Measurements from ENCODE around the gene SLC16A8. TPM values are rescaled to one million over a fixed set of nuclear protein-coding genes. Genes with fewer than 3 reads are reported as not detected.

SLC16A8 gene
- total and polyA plus RNA-seq, 10 of the 15 experiments (the other 5 are each of a cell fraction or from before 2014, with no cell fraction given) = not detected

DNA sequence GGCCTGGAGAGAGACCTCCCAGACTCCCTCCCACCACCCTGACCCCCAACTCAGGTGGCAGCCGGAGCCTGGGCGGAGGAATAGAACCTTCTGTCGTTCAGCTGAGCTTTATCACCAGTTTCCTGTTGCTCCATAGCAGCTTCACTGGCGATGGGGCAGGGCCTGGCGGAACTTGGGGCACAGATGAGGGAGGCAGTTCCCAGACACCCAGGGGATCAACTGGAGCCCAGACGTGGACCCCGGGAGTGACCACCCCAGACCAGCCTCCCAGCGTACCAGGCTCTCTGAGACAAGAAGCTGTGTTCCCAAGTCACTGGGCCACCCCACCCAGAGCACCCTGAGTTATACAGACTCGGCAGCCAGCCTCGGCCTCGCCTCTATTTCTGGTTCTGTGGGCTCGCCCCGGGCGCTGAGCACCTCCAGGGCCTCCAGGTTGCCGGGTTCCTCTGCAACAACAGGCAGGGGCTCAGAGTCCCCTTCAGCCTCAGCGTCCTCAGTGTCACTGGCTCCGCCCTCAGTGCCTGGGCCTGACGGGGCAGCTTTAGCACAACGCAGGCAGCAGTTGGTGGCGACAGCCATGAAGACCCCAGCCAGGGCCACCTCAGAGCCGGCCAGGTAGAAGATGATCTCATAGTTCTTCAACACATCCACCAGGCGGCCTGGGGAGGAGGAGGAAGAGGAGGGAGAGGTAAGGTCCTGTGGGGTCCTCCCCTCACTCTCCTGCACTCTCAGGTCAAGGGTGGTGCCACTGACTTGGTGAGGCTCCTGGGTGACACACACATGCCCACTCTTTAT, 5.7 kb downstream of the SLC16A8 start:
- CTCF ChIA-PET = no interaction called here
- no peaks in the 10 kb centered on the region for H3K79me2 ChIP-seq (ENCODE audit: control insufficient read depth, insufficient read depth, low read length)
- no peaks in the 10 kb centered on the region for H3K9me3 ChIP-seq (replicated peaks; ENCODE audit: control insufficient read depth, insufficient read depth, low read length)
- RAD21 ChIA-PET (ENCODE audit: unreplicated experiment) = no interaction called here
- SMC1A ChIA-PET (ENCODE audit: uncharacterized antibody, unreplicated experiment) = no interaction called here
- TF ChIP-seq SRF (IDR thresholded peaks at IDR 0.05; ENCODE audit: low read depth in 2 of 2, low read length in 2 of 2) (no peak), SP1 (IDR thresholded peaks at IDR 0.05; ENCODE audit: low read depth, low read length) (no peak)
- TF ChIP-seq, protein P1, sequence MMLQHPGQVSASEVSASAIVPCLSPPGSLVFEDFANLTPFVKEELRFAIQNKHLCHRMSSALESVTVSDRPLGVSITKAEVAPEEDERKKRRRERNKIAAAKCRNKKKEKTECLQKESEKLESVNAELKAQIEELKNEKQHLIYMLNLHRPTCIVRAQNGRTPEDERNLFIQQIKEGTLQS (IDR thresholded peaks at IDR 0.05; ENCODE audit: borderline replicate concordance, extremely low read depth, low read depth, low read length) = no peak
- TF ChIP-seq, protein P2, sequence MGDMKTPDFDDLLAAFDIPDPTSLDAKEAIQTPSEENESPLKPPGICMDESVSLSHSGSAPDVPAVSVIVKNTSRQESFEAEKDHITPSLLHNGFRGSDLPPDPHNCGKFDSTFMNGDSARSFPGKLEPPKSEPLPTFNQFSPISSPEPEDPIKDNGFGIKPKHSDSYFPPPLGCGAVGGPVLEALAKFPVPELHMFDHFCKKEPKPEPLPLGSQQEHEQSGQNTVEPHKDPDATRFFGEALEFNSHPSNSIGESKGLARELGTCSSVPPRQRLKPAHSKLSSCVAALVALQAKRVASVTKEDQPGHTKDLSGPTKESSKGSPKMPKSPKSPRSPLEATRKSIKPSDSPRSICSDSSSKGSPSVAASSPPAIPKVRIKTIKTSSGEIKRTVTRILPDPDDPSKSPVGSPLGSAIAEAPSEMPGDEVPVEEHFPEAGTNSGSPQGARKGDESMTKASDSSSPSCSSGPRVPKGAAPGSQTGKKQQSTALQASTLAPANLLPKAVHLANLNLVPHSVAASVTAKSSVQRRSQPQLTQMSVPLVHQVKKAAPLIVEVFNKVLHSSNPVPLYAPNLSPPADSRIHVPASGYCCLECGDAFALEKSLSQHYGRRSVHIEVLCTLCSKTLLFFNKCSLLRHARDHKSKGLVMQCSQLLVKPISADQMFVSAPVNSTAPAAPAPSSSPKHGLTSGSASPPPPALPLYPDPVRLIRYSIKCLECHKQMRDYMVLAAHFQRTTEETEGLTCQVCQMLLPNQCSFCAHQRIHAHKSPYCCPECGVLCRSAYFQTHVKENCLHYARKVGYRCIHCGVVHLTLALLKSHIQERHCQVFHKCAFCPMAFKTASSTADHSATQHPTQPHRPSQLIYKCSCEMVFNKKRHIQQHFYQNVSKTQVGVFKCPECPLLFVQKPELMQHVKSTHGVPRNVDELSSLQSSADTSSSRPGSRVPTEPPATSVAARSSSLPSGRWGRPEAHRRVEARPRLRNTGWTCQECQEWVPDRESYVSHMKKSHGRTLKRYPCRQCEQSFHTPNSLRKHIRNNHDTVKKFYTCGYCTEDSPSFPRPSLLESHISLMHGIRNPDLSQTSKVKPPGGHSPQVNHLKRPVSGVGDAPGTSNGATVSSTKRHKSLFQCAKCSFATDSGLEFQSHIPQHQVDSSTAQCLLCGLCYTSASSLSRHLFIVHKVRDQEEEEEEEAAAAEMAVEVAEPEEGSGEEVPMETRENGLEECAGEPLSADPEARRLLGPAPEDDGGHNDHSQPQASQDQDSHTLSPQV (IDR thresholded peaks at IDR 0.05) = no peak
- intact Hi-C loops (cut with micrococcal nuclease; ENCODE audit: unreplicated experiment) (no loop called here), in situ Hi-C loops (cut with MboI) (no loop called here)
- ATAC-seq = no peak
- POLR2A ChIA-PET = no interaction called here
- no peak overlapping the region for H3K4me2 ChIP-seq (ENCODE audit: control insufficient read depth, insufficient read depth)
- DNase-seq (ENCODE audit: low read depth, low spot score) = no peak
- no peak overlapping the region for H2AFZ ChIP-seq (ENCODE audit: control insufficient read depth, low read depth, low read length)
- peaks cover 8 to 9% of the 10 kb centered on the region in 2 experiments; a peak in 3 of 4 replicates for H3K27me3 ChIP-seq (replicated peaks in 1 of 2; ENCODE audit: control insufficient read depth in 2 of 2, insufficient read depth in 2 of 2, low read length in 1 of 2)
- H4K20me1 ChIP-seq (ENCODE audit: control insufficient read depth, insufficient read depth) = no peaks in the 10 kb centered on the region
- 73% methylated on average over 19 of the region's 22 CpGs for WGBS (ENCODE audit: insufficient coverage, insufficient replicate concordance, low lambda C conversion rate, missing lambda C conversion rate)
- H3K36me3 ChIP-seq (ENCODE audit: control insufficient read depth in 2 of 2, insufficient read depth in 2 of 2, low read length in 1 of 2) = no peaks in the 10 kb centered on the region
- no peak overlapping the region for H3K27ac ChIP-seq (ENCODE audit: control insufficient read depth, insufficient read depth)
- FAIRE-seq = no peak
- no peaks in the 10 kb centered on the region for H3K4me1 ChIP-seq (ENCODE audit: control insufficient read depth, insufficient read depth, low read length)
- no peak overlapping the region for H3K9ac ChIP-seq (ENCODE audit: control insufficient read depth, insufficient read depth, low read length)
- H3K4me3 ChIP-seq = no peak overlapping the region
- BruUV-seq (replicated peaks) = no TSS peak

Data from GM12878 (cell line).